Measurements from ENCODE around the gene COL21A1.
A peak's percentile ranks its signal among the peaks of the same experiment; 100 is the strongest.

The COL21A1 gene

DNA sequence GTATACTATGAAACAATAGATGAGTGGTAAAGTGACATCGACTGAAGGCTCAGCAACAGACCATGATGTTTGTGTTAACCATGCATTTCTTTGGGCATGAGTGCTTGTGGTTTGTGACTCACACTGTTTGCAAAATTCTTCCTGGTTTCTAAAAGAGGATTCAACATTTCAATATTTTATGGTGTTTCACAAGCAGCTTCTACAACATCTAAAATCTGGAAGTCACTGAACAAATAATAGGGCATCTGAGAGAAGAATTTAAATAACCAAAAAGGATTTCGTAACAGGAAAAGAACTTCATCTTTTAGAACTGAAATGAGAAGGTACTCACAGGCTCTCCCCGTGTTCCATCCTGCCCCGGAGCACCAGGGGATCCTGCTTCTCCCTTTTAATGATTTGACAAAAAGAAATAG lies 146.2 kb downstream of the COL21A1 start:
- H3K4ac ChIP-seq (ENCODE audit: low read length): no peak overlapping the region
- no peaks in the 10 kb centered on the region for H3K9me3 ChIP-seq (replicated peaks in 1 of 2; ENCODE audit: control insufficient read depth in 2 of 2, insufficient read depth in 1 of 2, low read depth in 1 of 2, low read length in 2 of 2)
- H3K4me3 ChIP-seq (ENCODE audit: low read length in 2 of 2): no peak overlapping the region
- H3K18ac ChIP-seq (ENCODE audit: low read length): no peak overlapping the region
- no peak overlapping the region for H3K27ac ChIP-seq (replicated peaks; ENCODE audit: low read length)
- H3K79me1 ChIP-seq (ENCODE audit: low read depth, low read length): no peaks in the 10 kb centered on the region
- no peak overlapping the region for H4K8ac ChIP-seq (ENCODE audit: low read depth, low read length)
- no peak overlapping the region for H2BK120ac ChIP-seq (ENCODE audit: low read depth, low read length)
- no peak overlapping the region for H2BK12ac ChIP-seq (ENCODE audit: low read length)
- H3K27me3 ChIP-seq (ENCODE audit: control insufficient read depth in 3 of 3, insufficient read depth in 3 of 3, low read depth in 1 of 3, low read length in 3 of 3): no peaks in the 10 kb centered on the region
- no peak overlapping the region for H2BK5ac ChIP-seq (ENCODE audit: low read length)
- WGBS, 2 donors (ENCODE audit: extremely low coverage in 2 of 2, insufficient read length in 2 of 2, insufficient replicate concordance in 1 of 2): no CpG with 5 or more reads among the region's 4 CpGs
- DNase-seq (ENCODE audit: low spot score): no peak
- H4K91ac ChIP-seq (ENCODE audit: low read depth, low read length, poor library complexity): no peak overlapping the region
- no peak overlapping the region for H2BK15ac ChIP-seq (ENCODE audit: low read length)
- H3K4me1 ChIP-seq (ENCODE audit: control insufficient read depth in 2 of 2, insufficient read depth in 1 of 2, low read depth in 1 of 2, low read length in 2 of 2): no peaks in the 10 kb centered on the region
- H2AK5ac ChIP-seq (ENCODE audit: low read depth, low read length): no peak overlapping the region
- no peaks in the 10 kb centered on the region for H3K36me3 ChIP-seq (replicated peaks in 1 of 2; ENCODE audit: control insufficient read depth in 2 of 2, insufficient read depth in 2 of 2, low read length in 2 of 2)
- H3K4me2 ChIP-seq (ENCODE audit: insufficient read depth, low read length, poor library complexity, severe bottlenecking): no peak overlapping the region
- no peak overlapping the region for H3K14ac ChIP-seq (ENCODE audit: low read length)
- no peak overlapping the region for H3K9ac ChIP-seq (ENCODE audit: low read depth, low read length, poor library complexity)
- H2AFZ ChIP-seq (ENCODE audit: low read length): peak overlapping the region; percentile 14
- H3K23ac ChIP-seq (ENCODE audit: low read depth, low read length, poor library complexity): no peak overlapping the region

DNA sequence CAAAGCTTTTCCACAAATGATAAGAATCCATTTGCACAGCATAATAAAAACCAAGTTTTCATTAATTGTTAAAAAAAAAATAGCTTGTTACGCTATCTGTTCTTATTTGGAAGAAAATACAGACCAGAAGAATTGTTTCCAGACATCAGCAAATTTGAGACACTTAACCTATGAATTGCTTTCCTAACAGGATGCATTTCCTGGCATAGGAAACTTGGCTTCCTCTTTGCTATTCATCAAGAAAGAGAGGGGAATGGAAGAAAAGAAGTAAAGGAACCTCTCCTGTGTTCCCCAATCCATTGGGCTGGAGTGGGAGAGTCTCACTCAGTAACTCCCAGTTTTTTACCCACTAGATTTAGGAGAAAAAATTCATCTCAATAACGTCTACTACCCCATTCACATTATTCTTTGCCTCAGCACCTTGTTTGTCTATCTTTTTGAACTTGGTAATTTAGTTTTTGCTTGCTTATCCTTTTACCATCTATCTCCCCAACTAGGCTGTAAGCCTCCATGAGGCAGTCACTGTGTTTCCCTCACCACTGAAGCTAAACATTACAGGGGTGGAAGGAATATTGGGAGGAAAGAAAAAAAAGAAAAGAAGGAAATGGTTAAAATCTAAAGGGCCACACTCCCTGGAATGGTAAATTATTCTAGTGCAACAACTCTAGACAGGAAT lies 150.3 kb downstream of the COL21A1 start:
- Histone ChIP-seq H3K9ac (ENCODE audit: low read depth, low read length, poor library complexity) (no peak overlapping the region), H3K4ac (ENCODE audit: low read length) (no peak overlapping the region), H4K8ac (ENCODE audit: low read depth, low read length) (no peak overlapping the region), H3K4me2 (ENCODE audit: insufficient read depth, low read length, poor library complexity, severe bottlenecking) (no peak overlapping the region), H3K14ac (ENCODE audit: low read length) (no peak overlapping the region), H3K27ac (replicated peaks; ENCODE audit: low read length) (no peak overlapping the region), H3K79me1 (ENCODE audit: low read depth, low read length) (no peaks in the 10 kb centered on the region), H3K36me3 (replicated peaks in 1 of 2; ENCODE audit: control insufficient read depth in 2 of 2, insufficient read depth in 2 of 2, low read length in 2 of 2) (no peaks in the 10 kb centered on the region), H3K9me3 (replicated peaks in 1 of 2; ENCODE audit: control insufficient read depth in 2 of 2, insufficient read depth in 1 of 2, low read depth in 1 of 2, low read length in 2 of 2) (no peaks in the 10 kb centered on the region), H3K18ac (ENCODE audit: low read length) (no peak overlapping the region), H4K91ac (ENCODE audit: low read depth, low read length, poor library complexity) (no peak overlapping the region), H3K4me1 (ENCODE audit: control insufficient read depth in 2 of 2, insufficient read depth in 1 of 2, low read depth in 1 of 2, low read length in 2 of 2) (no peaks in the 10 kb centered on the region), H2BK120ac (ENCODE audit: low read depth, low read length) (no peak overlapping the region), H3K27me3 (ENCODE audit: control insufficient read depth in 3 of 3, insufficient read depth in 3 of 3, low read depth in 1 of 3, low read length in 3 of 3) (no peaks in the 10 kb centered on the region), H2BK12ac (ENCODE audit: low read length) (no peak overlapping the region), H2AFZ (ENCODE audit: low read length) (peak overlapping the region; percentile 53), H2AK5ac (ENCODE audit: low read depth, low read length) (no peak overlapping the region), H3K23ac (ENCODE audit: low read depth, low read length, poor library complexity) (no peak overlapping the region), H3K4me3 (ENCODE audit: low read length in 2 of 2) (no peak overlapping the region), H2BK15ac (ENCODE audit: low read length) (no peak overlapping the region), H2BK5ac (ENCODE audit: low read length) (no peak overlapping the region)
- DNase-seq (ENCODE audit: low spot score): no peak
- no CpG with 5 or more reads among the region's 2 CpGs for WGBS, 2 donors (ENCODE audit: extremely low coverage in 2 of 2, insufficient read length in 2 of 2, insufficient replicate concordance in 1 of 2)

DNA sequence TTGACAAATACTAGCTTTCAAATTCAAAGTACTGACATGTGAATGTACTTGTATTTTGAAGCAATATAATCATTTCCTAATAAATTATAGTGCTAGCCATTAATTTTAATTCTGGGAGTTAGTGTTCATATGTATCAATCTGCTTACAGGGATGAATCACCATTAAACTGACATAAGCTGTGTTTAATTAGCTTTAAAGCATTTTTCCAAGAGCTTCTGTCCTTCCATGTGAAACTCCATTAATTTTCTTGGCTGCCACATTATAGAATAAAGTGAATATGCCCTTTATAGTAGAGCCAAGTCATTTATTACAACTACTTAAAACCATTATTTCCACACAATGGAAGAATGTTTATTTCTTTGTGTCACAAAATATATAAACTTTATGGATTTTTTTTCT lies 150.8 kb downstream of the COL21A1 start:
- H3K27me3 ChIP-seq (ENCODE audit: control insufficient read depth in 3 of 3, insufficient read depth in 3 of 3, low read depth in 1 of 3, low read length in 3 of 3): no peaks in the 10 kb centered on the region
- H3K23ac ChIP-seq (ENCODE audit: low read depth, low read length, poor library complexity): no peak overlapping the region
- no peaks in the 10 kb centered on the region for H3K36me3 ChIP-seq (replicated peaks in 1 of 2; ENCODE audit: control insufficient read depth in 2 of 2, insufficient read depth in 2 of 2, low read length in 2 of 2)
- H3K4me1 ChIP-seq (ENCODE audit: control insufficient read depth in 2 of 2, insufficient read depth in 1 of 2, low read depth in 1 of 2, low read length in 2 of 2): no peaks in the 10 kb centered on the region
- no peak overlapping the region for H2AFZ ChIP-seq (ENCODE audit: low read length)
- no peak overlapping the region for H4K91ac ChIP-seq (ENCODE audit: low read depth, low read length, poor library complexity)
- H3K27ac ChIP-seq (replicated peaks; ENCODE audit: low read length): no peak overlapping the region
- no peak overlapping the region for H2BK15ac ChIP-seq (ENCODE audit: low read length)
- no peak overlapping the region for H4K8ac ChIP-seq (ENCODE audit: low read depth, low read length)
- no peaks in the 10 kb centered on the region for H3K9me3 ChIP-seq (replicated peaks in 1 of 2; ENCODE audit: control insufficient read depth in 2 of 2, insufficient read depth in 1 of 2, low read depth in 1 of 2, low read length in 2 of 2)
- H2BK5ac ChIP-seq (ENCODE audit: low read length): no peak overlapping the region
- no peak overlapping the region for H3K9ac ChIP-seq (ENCODE audit: low read depth, low read length, poor library complexity)
- H3K4me2 ChIP-seq (ENCODE audit: insufficient read depth, low read length, poor library complexity, severe bottlenecking): no peak overlapping the region
- H3K18ac ChIP-seq (ENCODE audit: low read length): no peak overlapping the region
- no peaks in the 10 kb centered on the region for H3K79me1 ChIP-seq (ENCODE audit: low read depth, low read length)
- no peak overlapping the region for H3K14ac ChIP-seq (ENCODE audit: low read length)
- H2BK12ac ChIP-seq (ENCODE audit: low read length): no peak overlapping the region
- no peak overlapping the region for H3K4ac ChIP-seq (ENCODE audit: low read length)
- H2AK5ac ChIP-seq (ENCODE audit: low read depth, low read length): no peak overlapping the region
- H3K4me3 ChIP-seq (ENCODE audit: low read length in 2 of 2): no peak overlapping the region
- H2BK120ac ChIP-seq (ENCODE audit: low read depth, low read length): no peak overlapping the region
- no peak for DNase-seq (ENCODE audit: low spot score)

DNA sequence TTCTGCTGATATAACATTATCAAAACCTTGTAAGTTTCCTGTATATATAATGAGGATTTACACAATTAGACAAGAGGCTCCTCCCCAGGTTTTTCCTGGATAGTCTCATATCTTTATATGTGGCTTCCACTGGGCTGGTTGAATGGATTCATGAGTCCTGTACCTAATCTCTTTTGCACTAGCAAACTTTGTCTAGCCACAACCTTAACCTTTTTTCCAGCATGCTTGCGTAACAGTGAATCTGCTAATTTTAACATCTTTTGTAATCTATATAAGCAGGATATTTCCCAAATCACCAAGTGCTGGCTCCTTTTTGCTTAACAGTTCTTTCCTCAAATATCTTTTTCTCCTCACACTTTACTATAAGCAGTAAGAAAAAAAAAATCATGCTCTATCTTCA lies 153.6 kb downstream of the COL21A1 start:
- no peak overlapping the region for H4K91ac ChIP-seq (ENCODE audit: low read depth, low read length, poor library complexity)
- DNase-seq (ENCODE audit: low spot score): no peak
- H3K27ac ChIP-seq (replicated peaks; ENCODE audit: low read length): no peak overlapping the region
- H3K36me3 ChIP-seq (replicated peaks in 1 of 2; ENCODE audit: control insufficient read depth in 2 of 2, insufficient read depth in 2 of 2, low read length in 2 of 2): no peaks in the 10 kb centered on the region
- H3K4me1 ChIP-seq (ENCODE audit: control insufficient read depth in 2 of 2, insufficient read depth in 1 of 2, low read depth in 1 of 2, low read length in 2 of 2): no peaks in the 10 kb centered on the region
- no peak overlapping the region for H3K4me2 ChIP-seq (ENCODE audit: insufficient read depth, low read length, poor library complexity, severe bottlenecking)
- H2BK12ac ChIP-seq (ENCODE audit: low read length): no peak overlapping the region
- no peak overlapping the region for H2BK120ac ChIP-seq (ENCODE audit: low read depth, low read length)
- no peak overlapping the region for H3K4me3 ChIP-seq (ENCODE audit: low read length in 2 of 2)
- no peak overlapping the region for H4K8ac ChIP-seq (ENCODE audit: low read depth, low read length)
- no peaks in the 10 kb centered on the region for H3K9me3 ChIP-seq (replicated peaks in 1 of 2; ENCODE audit: control insufficient read depth in 2 of 2, insufficient read depth in 1 of 2, low read depth in 1 of 2, low read length in 2 of 2)
- no peak overlapping the region for H2BK5ac ChIP-seq (ENCODE audit: low read length)
- no peaks in the 10 kb centered on the region for H3K27me3 ChIP-seq (ENCODE audit: control insufficient read depth in 3 of 3, insufficient read depth in 3 of 3, low read depth in 1 of 3, low read length in 3 of 3)
- no CpG with 5 or more reads among the region's 1 CpG for WGBS, 2 donors (ENCODE audit: extremely low coverage in 2 of 2, insufficient read length in 2 of 2, insufficient replicate concordance in 1 of 2)
- H2AK5ac ChIP-seq (ENCODE audit: low read depth, low read length): no peak overlapping the region
- H3K79me1 ChIP-seq (ENCODE audit: low read depth, low read length): no peaks in the 10 kb centered on the region
- H2AFZ ChIP-seq (ENCODE audit: low read length): no peak overlapping the region
- no peak overlapping the region for H2BK15ac ChIP-seq (ENCODE audit: low read length)
- H3K23ac ChIP-seq (ENCODE audit: low read depth, low read length, poor library complexity): no peak overlapping the region
- no peak overlapping the region for H3K18ac ChIP-seq (ENCODE audit: low read length)
- no peak overlapping the region for H3K4ac ChIP-seq (ENCODE audit: low read length)
- no peak overlapping the region for H3K9ac ChIP-seq (ENCODE audit: low read depth, low read length, poor library complexity)
- no peak overlapping the region for H3K14ac ChIP-seq (ENCODE audit: low read length)
